NCI-H2029 treated with DMSO at 0.1 percent for 48 hours (cell line): ENCODE data around the gene WASF3.
"Not testable (repeated sequence)": the region's sequence is repeated elsewhere in the genome, so short reads cannot be mapped to it uniquely, and the experiment has no call there.

ENCODE experiments used
- DNase-seq: peaks from one replicate; lab custom pipeline; 2025; lab: John Stamatoyannopoulos, UW

Gene WASF3

DNA sequence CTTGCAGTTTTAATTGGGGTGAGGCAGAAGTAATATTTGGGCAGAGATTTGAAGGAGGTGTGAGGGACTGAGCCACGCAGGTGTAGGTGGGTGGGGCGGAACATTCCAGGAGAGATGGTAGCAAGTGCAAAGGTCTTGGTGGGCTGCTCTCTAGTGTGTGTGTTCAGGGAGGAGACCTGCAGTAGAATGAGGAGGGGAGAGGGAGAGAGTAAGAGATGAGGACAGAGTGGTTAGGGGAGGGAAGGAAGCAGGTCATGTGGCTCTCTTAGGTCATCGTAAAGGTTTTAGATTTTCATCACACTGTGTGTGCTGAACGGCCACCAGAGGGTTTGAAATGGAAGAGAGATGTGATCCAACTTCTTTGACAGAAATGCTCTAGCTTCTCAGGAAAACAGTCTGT, 33.5 kb downstream of the WASF3 start:
- DNase-seq, result no peak

DNA sequence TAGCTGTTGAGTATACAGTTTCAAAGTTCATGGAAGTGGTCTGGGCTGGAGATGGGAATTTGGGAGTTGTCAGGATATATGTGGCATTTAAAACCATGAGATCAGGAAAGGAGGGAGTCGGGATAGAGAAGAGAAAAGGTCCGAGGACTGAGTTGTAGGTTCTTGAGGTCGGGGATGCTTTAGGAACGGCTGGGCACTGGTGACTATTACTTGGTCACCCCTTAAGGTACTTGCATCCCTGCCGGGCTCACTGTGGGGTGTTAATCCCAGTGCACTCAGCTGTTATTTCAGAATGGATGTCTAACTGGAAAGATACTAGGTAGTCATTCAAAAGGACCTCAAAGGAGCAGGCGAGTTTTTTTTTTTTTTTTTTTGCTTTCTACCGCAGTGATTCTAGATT, 34.2 kb downstream of the WASF3 start:
- DNase-seq, result no peak

DNA sequence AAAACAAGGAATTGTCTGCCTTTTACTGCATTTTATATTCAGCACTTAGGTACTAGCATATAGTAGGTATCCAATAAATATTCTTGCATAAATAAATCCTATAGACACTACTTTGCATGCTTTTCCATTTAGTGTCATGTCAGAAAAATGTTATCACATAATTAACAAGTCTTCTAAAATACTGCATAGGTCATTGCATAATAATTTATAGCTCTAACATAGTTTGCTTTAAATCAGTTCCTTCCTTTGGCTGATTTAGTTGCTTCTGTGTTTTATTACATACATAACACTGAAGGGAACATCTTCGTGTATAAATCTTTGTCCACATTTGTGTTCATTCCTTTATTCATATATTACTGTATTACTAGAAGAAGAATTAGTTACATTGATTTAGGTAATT, 36.2 kb downstream of the WASF3 start:
- no peak for DNase-seq

DNA sequence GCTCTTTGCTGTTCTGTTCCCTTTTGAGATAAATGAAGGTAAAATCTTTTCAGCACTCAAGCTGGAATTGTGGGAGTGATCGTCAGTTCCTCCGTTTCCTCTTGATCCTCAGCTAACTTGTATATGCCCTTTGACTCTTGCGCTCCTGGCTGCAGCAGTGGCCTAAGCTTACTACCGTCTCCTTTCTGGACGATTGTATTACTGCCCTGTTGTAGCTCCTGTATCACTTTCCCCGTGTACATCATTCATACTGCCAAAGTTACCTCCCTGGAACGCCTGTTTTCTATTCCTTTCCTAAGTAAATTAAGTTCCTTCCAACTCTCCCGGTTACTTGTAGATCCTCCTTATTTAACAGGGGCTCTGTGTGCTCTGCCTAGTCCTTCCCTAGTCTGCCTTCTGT, 36.9 kb downstream of the WASF3 start:
- no peak for DNase-seq

DNA sequence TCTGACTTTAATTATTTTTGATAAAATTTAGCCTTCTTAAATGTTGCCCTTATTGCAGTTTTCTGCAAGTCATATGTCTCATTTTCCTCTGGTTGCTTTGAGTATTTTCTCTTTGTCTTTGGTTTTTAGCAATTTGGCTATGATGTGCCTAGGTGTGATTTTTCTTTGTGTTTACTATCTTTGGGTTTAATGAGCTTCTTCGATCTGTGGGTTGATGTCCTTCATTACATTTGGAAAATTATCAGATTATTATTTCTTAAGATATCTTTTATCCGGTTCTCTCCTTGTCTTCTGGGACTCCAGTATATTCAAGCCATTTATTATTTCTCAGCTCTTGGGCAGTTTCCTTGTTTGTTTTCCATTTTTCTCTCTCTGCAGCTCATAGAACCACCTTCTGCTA, 39.0 kb downstream of the WASF3 start:
- DNase-seq, result no peak

DNA sequence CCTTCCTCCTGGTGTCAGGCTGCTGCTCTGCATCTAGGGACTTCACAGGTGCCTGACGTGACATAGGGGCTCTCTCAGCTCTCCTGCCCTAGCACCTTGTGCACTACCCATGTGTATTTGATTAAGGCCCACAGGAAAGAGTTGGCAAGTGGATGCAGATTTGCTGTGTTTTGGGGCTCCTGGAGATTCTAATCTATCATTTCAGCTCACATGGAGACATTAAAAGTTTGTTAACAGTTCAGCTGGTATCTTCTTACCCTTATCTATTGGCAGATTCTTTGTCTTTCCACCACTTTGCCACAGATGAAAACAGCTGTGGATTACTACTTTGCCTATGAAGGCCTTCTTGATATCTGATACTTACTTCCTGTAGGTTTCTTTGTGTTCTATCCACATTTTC, 41.9 kb downstream of the WASF3 start:
- DNase-seq, result no peak

DNA sequence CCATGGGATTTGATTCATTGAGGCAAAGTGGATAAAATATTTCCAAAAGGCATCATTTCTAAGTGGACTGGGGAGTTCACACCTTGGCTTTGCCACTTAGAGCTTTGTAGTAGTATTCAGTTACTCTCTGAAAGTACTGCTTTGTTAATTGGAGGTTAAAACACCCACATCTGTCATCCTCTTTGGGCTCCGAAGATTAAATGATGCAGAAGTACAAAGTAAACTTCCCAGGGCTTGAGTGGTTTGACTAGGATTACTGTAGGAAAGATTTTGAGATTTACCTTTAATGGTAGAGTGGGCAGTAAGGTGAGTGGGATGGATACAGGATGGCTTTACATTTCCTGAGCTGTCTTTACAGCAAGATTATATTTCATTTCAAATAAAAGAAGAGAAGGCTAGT, 42.4 kb downstream of the WASF3 start:
- DNase-seq, result peak; percentile 14

DNA sequence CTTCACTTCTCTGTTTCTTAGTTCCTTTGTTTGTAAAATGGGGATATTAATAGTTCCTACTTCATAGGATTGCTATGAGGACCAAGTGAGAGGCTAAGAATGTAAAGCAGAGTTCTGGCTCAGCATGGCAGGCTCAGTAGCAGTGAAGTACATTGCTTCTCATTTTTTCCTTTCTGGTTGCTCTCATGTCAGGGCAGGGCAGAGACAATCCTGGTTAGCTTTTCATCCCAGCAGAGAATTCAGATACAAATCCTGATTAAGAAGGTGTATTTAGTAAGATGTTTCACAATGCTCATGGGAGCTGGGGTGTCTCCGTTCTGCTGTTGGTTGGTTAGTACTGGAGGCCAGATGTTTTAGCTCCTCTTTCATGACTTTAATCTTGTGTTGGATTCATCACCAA, 42.9 kb downstream of the WASF3 start:
- DNase-seq, result no peak

DNA sequence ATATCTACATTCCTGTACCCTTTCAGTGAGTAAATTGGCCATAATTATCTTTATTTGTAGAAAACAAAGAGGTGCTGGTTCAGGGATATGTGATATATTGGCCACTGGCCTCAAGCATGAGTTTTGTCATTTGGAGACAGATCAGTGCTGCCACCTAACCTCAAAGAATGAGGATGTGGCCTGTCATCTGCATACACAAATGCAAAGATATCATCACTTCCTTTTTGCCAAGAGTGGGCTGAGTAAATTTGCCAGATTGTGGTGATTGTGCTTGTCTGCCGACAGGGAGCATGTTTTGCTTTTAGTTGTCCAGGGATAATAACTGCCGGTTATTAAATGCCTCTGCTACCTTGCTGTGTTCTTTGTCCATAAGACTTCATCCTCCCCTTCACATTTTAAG, 44.2 kb downstream of the WASF3 start:
- DNase-seq, result peak; percentile 5

DNA sequence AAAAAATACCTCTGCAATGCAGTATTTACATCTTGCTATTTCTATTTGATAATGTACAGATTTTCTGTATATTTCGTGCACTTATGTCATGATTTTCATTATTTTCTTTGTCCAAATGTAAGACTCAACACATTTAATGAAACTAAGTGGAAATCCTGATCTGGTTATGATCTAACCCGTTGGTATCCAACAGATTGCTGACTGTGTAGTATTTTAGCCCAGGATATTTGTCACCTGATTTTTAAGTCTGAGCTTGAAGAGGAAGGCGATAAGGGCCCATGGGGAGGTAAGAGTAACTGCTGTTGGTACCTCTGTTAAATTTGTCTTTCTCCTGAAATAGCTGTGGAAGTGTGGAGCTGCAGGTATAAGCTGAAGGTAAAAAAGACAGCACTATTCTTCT, 45.3 kb downstream of the WASF3 start:
- no peak for DNase-seq

DNA sequence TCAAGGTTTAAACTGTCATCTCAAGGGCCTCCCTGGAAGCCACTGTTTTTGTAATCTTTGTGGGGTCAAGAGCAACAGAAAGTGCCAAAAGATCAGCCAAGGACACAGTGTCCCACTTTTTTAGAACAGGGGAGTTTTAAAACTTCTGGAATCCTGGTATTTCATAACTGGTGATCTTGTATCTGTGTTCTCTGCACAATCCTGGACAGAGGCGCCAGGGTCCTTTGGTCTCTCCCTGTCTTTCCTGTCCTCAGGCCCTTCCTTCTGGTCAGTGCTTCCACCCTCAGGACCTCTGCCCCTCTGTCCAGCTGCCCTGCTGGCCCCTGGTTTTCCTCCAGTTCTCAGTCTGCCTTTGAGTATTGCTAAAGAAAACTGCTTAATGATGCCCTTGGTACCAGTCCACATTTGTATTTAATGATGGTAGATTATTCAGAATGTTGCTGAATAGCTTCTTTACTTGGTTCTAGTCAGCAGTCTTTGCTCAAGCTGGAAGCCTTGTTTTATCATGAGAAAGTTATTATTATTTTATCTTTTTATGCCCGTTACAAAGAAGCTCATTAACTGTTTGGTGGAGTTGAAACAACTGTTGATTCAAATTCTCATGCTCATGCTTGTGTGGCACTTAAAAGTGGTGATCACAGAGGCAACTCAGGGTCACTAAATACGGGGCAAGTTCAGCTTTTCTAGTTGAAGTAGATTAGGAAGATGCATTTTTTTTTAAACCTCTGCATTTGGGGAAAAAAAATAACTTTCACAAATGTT, 47.5 kb downstream of the WASF3 start:
- DNase-seq, result no peak

DNA sequence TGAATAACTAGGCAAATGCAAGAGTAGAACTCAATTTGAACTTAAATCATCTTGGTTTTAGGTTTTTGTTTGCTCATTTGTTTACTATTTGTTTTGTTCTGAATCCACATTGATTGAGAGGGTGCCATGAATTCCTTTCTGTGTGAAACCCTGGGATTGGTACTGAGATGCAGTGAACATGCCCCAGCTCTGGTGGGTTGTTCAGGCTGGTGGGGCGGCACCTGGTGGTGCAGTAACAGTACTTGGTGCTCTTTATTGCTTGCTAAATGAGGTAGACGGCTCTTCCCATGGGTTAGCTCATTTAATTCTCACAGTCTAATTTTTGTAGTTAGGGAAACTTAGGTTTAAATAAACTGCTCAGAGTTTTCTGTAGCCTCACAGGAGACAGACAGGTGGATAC, 48.4 kb downstream of the WASF3 start:
- DNase-seq, result no peak

DNA sequence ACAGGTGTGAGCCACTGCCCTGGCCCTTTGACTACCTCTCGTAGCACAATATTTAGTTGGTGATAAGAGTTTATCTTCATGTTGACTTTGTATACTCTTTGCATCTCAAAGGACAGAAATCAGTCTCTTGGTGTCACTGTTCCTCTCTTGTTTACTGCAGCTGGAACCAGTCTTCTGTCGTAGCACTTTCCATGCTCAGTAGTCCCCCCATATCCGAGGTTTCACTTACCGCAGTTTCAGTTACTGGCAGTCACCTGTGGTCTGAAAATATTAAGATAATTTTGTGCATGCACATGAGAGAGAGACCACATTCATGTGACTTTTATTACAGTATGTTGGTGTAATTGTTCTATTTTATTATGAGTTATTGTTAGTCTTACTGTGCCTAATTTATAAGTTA, 49.1 kb downstream of the WASF3 start:
- no peak for DNase-seq

DNA sequence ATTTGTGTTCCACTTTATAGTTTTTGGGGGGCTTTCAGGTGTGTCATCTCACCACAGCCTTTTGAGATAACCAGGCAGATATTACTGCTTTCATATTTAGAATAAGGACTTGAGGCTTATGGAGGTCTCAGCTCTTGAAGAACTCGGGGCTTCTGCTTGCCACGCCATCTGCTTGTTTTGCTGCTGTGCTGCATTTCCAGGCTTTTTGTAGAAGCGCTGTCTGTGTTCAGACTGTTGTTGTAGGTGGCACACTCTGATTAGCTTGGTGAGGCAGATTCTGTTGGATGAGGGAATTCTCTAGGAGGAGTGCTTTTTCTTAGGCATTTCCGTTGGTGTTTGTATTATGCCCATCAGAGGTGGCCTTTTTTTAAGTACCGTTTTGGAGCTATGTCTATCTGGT, 57.2 kb downstream of the WASF3 start:
- no peak for DNase-seq

DNA sequence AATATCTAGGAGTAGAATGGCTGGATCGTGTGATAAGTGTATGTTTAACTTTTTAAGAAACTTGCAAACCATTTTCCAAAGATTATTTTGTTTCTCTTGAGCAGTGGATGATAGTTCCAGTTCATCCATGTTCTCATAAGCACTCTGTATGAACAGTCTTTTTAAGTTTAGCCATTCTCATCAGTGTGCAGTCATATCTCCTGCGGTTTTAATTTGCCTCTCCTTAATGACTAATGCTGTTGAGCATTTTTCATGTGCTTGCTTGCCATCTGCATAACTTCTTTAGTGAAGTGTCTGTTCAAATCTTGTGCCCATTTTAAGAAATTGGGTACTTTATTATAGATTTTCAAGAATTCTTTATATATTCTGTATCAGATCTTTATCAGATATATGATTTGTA, 58.6 kb downstream of the WASF3 start:
- no peak for DNase-seq

DNA sequence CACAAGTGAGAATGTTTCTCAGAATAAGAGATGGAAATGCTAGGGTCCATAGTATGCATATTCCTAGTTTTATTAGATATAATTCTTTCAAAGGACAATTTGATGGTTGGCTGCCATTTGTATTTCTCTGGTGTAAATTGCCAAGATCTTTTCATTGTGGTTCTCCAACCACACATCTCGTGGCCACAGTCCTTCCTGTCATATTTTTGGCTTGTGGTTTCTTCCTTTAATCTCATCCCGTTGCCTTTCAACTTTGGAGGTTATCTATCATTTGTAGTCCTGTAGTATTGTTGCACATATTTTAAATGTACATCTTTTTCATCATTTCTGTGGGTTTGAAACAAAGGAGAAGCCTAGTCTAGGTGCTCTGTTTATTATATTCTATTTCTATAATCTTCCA, 61.2 kb downstream of the WASF3 start:
- no peak for DNase-seq

DNA sequence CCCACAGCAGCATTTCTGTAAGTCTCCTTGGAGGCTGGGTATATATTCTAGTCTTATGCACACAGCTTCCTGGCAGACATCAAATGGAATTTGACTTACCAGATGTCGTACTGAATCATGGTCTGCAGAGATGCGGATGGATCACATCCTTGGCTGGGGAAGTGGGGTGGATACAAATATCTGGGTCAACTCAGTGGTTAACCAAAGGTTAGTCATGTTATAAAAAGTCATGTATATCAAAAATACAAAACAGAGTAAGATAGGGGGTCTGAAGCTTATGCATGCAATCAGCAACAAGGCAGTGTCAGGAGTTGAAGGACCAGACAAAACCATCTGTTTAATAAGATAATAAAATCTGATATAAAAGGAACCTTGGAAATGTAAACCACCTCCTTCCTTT, 61.9 kb downstream of the WASF3 start:
- no peak for DNase-seq

DNA sequence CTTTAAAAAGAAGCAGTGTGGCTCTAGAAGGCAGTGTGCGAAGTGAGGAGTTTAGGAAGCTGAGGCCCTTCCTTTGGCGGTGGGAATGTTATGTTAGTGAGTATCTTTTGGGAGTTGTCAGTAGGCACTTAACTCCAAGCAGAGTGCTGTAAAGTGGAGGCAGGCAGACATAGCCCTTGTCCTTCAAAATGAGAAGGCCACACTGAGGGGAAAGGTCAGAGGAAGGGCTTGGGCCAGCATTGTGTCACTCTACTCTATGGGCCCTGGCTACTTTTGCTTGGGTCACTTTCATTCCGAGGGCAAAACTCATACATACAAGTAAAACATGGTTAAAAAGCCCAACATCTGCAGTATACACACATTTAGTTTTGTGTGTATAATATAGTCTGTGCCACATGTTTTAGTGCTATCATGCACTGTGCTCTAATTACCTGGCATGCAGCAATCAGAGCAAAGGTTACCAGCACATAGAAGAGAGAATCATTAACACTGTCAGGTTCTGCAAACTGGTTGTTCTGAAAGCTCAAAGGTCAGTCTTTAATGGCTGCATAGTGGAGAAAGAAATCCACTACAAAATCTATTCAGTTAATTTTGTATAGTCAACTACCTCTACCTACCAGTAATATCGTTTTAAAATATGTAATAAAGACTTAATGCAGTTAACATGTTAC, 64.4 kb downstream of the WASF3 start:
- DNase-seq, result no peak

DNA sequence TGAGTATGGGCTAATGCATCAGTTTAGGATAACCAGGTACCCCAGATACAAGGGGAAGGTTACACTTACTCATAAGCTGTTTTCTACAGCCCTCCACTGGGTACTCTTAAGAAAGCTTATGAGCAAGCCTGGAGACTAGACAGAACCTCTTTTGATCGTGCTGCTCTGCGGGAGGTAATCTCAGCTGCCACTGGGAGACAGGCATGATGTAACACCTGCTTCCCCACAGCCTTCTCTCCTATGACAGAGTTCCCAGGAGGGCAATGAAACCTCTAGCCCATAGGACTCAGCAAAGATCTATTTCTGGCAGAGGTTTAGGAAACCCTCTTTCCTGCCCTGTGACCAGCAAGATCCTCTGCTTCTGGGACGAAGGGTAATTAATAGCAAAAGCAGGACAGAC, 65.6 kb downstream of the WASF3 start:
- no peak for DNase-seq

DNA sequence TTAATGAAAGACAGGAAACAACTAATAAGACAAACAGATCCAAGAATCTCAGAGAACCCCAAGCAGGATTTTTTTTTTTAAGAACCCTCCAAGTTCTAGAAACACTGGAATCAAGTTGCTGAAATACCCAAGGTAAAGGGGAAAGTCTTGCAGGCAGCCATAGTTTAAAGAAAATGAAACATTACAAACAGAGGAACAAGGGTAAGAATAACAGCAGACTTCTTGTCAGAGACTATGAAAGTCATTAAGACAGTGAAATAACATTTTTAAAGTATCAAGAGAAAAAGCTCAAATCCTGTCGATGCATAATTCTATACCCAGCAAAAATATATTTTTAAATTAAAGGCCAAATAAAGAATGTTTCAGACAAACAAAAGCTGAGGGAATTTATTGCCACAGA, 67.1 kb downstream of the WASF3 start:
- DNase-seq, result no peak

DNA sequence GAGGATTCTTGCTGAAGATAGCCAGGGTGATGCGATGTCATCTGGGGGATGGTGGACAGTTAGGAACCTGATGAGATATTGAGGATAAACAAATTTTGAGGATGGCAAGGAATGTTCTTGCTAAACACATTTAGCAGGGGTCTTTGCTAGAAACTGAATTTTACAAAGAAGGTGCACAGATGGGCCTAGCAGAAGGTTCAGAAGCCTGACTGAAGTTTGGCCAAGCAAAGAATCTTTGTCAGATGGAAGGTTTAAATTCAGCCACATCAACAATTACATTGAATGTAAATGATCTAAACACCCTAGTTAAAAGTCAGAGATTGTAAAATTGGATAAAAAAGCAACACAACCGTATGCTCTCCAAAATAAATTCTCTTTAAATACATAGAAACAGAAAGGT, 68.8 kb downstream of the WASF3 start:
- no peak for DNase-seq

DNA sequence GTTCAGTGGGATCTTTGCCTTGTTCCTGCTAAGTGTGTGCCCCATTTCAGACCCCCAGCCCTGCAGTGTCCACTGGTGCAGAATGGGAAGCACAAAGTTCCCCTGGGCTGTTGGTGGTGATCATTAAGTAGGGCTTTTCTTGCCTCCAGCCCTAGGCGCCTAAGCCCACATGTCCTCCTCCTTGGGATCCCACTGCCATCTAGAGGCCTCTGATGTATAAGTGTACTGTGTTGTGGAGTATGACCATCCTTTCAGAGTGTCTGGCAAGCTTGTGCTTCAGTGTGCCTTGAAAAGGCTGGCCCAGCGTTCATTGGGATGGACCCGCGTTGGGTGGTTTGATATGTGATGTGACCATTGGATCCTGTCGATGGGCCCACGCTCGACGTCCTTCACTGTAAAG, 71.2 kb downstream of the WASF3 start:
- DNase-seq, result no peak

DNA sequence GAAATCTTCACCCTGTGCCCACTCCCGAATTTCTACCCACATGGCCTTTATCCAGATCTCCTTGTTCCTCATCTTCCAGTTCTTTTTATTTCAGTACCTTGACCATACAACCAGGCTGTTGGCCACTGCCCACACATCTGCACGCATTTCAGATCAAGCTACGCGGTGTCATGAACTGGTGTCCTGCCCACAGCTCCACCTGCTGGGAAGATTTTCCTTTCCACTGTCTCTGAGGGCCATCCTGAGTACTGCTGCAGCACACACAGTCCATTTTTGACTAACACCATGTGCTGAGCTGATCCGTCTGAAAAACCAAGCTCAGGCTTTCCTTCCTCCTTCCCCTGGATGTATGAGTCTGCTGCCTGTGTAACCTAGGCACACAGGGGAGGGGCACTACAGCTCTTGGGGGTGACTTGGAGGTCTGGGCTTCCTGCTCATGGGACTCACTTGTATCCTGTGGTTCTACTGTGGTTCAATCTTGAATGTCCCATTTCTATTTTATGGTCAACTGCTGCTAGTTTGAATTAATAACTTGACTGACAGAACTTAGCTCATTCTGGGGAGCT, 71.9 kb downstream of the WASF3 start:
- DNase-seq, result no peak

DNA sequence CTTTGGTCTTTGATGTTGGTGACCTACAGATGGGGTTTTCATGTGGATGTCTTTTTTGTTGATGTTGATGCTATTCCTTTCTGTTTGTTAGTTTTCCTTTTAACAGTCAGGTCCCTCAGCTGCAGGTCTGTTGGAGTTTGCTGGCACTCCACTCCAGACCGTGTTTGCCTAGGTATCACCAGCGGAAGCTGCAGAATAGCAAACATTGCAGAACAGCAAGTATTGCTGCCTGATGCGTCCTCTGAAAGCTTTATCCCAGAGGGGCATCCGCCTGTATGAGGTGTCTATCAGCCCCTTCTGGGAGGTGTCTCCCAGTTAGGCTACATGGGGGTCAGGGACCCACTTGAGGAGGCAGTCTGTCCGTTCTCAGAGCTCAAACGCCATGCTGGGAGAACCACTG, 78.2 kb downstream of the WASF3 start:
- not testable (repeated sequence) for DNase-seq
